ENCODE measurements around the gene FRAS1. TPM values are rescaled to one million over a fixed set of nuclear protein-coding genes. Genes with fewer than 3 reads are reported as not detected.

Gene FRAS1
- total RNA-seq, 1 donor from 2014 or later = 28.4 TPM

- Histone ChIP-seq H3K27me3 (ENCODE audit: control insufficient read depth, insufficient read depth, low read length) (no peaks in the 10 kb centered on the region), H3K4me3 (ENCODE audit: low read depth, low read length) (no peak overlapping the region), H3K36me3 (ENCODE audit: control insufficient read depth, insufficient read depth, low read length) (no peaks in the 10 kb centered on the region)
- TF ChIP-seq, protein P1, sequence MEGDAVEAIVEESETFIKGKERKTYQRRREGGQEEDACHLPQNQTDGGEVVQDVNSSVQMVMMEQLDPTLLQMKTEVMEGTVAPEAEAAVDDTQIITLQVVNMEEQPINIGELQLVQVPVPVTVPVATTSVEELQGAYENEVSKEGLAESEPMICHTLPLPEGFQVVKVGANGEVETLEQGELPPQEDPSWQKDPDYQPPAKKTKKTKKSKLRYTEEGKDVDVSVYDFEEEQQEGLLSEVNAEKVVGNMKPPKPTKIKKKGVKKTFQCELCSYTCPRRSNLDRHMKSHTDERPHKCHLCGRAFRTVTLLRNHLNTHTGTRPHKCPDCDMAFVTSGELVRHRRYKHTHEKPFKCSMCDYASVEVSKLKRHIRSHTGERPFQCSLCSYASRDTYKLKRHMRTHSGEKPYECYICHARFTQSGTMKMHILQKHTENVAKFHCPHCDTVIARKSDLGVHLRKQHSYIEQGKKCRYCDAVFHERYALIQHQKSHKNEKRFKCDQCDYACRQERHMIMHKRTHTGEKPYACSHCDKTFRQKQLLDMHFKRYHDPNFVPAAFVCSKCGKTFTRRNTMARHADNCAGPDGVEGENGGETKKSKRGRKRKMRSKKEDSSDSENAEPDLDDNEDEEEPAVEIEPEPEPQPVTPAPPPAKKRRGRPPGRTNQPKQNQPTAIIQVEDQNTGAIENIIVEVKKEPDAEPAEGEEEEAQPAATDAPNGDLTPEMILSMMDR (IDR thresholded peaks at IDR 0.05; ENCODE audit: insufficient read depth, low read length, poor library complexity, severe bottlenecking) = no peak
- DNase-seq (ENCODE audit: low read depth) = no peak
These were observed 470.0 kb downstream of the FRAS1 start for GRCh38 chr4:78527103-78527502.

- TF ChIP-seq, protein P1 (IDR thresholded peaks at IDR 0.05; ENCODE audit: insufficient read depth, low read length, poor library complexity, severe bottlenecking) = no peak
- Histone ChIP-seq H3K27me3 (ENCODE audit: control insufficient read depth, insufficient read depth, low read length) (no peaks in the 10 kb centered on the region), H3K36me3 (ENCODE audit: control insufficient read depth, insufficient read depth, low read length) (no peaks in the 10 kb centered on the region), H3K4me3 (ENCODE audit: low read depth, low read length) (no peak overlapping the region)
- no peak for DNase-seq (ENCODE audit: low read depth)
These were observed 470.4 kb downstream of the FRAS1 start for GRCh38 chr4:78527555-78527954.

- Histone ChIP-seq H3K4me3 (ENCODE audit: low read depth, low read length) (no peak overlapping the region), H3K36me3 (ENCODE audit: control insufficient read depth, insufficient read depth, low read length) (no peaks in the 10 kb centered on the region), H3K27me3 (ENCODE audit: control insufficient read depth, insufficient read depth, low read length) (no peaks in the 10 kb centered on the region)
- TF ChIP-seq, protein P1 (IDR thresholded peaks at IDR 0.05; ENCODE audit: insufficient read depth, low read length, poor library complexity, severe bottlenecking) = no peak
- DNase-seq (ENCODE audit: low read depth) = no peak
These were observed 471.2 kb downstream of the FRAS1 start for GRCh38 chr4:78528327-78528726.

DNA sequence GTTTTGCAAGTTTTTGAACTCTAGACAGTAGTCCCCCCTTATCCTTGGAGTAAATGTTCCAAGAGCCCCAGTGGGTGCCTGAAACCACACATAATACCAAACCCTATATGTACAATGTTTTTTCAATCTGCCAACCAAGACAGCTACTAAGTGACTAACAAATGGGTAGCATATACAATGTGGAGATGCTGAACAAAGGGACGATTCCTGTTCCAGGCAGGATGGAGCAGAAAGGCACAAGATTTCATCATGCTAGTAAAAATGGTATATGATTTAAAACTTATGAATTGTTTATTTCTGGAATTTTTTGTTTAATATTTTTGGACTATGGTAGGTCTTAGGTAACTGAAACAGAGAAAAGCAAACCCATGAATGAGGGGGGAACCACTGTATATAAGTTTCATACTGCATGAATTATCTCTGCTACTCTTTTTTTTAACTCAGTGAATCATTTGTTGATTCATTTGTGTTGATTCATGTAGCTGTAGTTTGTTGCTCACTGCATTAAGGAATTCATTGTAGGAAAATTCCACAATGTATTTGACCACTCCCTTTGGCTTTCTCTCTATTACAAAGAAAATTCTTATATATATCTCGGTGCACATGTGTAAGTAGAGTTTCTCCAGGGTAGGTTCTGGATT is 472.6 kb downstream of the FRAS1 start:
- Histone ChIP-seq H3K36me3 (ENCODE audit: control insufficient read depth, insufficient read depth, low read length) (no peaks in the 10 kb centered on the region), H3K27me3 (ENCODE audit: control insufficient read depth, insufficient read depth, low read length) (no peaks in the 10 kb centered on the region), H3K4me3 (ENCODE audit: low read depth, low read length) (no peak overlapping the region)
- no peak for DNase-seq (ENCODE audit: low read depth)
- TF ChIP-seq, protein P1 (IDR thresholded peaks at IDR 0.05; ENCODE audit: insufficient read depth, low read length, poor library complexity, severe bottlenecking) = no peak

- H3K27me3 ChIP-seq (ENCODE audit: control insufficient read depth, insufficient read depth, low read length) = no peaks in the 10 kb centered on the region
- TF ChIP-seq, protein P1 (IDR thresholded peaks at IDR 0.05; ENCODE audit: insufficient read depth, low read length, poor library complexity, severe bottlenecking) = no peak
- DNase-seq (ENCODE audit: low read depth) = no peak
- H3K36me3 ChIP-seq (ENCODE audit: control insufficient read depth, insufficient read depth, low read length) = no peaks in the 10 kb centered on the region
- no peak overlapping the region for H3K4me3 ChIP-seq (ENCODE audit: low read depth, low read length)
These were observed 474.9 kb downstream of the FRAS1 start for GRCh38 chr4:78532046-78532445.

GRCh38 chr4:78533854-78534253 is 476.7 kb downstream of the FRAS1 start:
- Histone ChIP-seq H3K27me3 (ENCODE audit: control insufficient read depth, insufficient read depth, low read length) (no peaks in the 10 kb centered on the region), H3K4me3 (ENCODE audit: low read depth, low read length) (no peak overlapping the region), H3K36me3 (ENCODE audit: control insufficient read depth, insufficient read depth, low read length) (no peaks in the 10 kb centered on the region)
- no peak for DNase-seq (ENCODE audit: low read depth)
- TF ChIP-seq, protein P1 (IDR thresholded peaks at IDR 0.05; ENCODE audit: insufficient read depth, low read length, poor library complexity, severe bottlenecking) = no peak
